GM23338 (cell line): ENCODE results near the gene LRRC63. TPM values are rescaled to one million over a fixed set of nuclear protein-coding genes. Genes with fewer than 3 reads are reported as not detected.

ENCODE experiments used
- ATAC-seq: fragments of 200-7000 bp; cut with Tn5 transposase; 3 replicates; pipeline ENCODE4 v1.9.1; 2020
- DNase-seq: peaks from one replicate; pipeline ENCODE4 v3.0.0-alpha.2; 2015; ENCODE audit warnings: low spot score
- H2AFZ ChIP-seq: fragments of 200-600 bp; sonication (generic); 2 replicates; pipeline ENCODE4 v1.8.0; 2016; ENCODE audit warnings: antibody characterized with exemption, mild to moderate bottlenecking, moderate library complexity
- H3F3A ChIP-seq: fragments of 200-600 bp; sonication (generic); replicated peaks from 2 replicates; pipeline ENCODE4 v1.8.0; 2017; ENCODE audit warnings: antibody characterized with exemption, mixed run types, low read depth
- H3K27ac ChIP-seq: fragments of 200-600 bp; sonication (generic); 2 replicates; pipeline ENCODE4 v1.6.1; 2016; ENCODE audit warnings: low read depth
- H3K27me3 ChIP-seq: fragments of 200-600 bp; sonication (generic); 2 replicates; pipeline ENCODE4 v1.8.0; 2016; ENCODE audit warnings: mild to moderate bottlenecking, mixed run types, moderate library complexity; ENCODE audit not compliant: insufficient read depth
- H3K36me3 ChIP-seq: fragments of 200-600 bp; sonication (generic); 2 replicates; pipeline ENCODE4 v1.8.0; 2016; ENCODE audit warnings: mild to moderate bottlenecking; ENCODE audit not compliant: insufficient read depth
- H3K4me1 ChIP-seq: fragments of 200-600 bp; sonication (generic); 2 replicates; pipeline ENCODE4 v1.8.0; 2016; ENCODE audit warnings: mild to moderate bottlenecking, moderate library complexity; ENCODE audit not compliant: insufficient read depth
- H3K4me2 ChIP-seq: fragments of 200-600 bp; sonication (generic); 2 replicates; pipeline ENCODE4 v1.7.1; 2017; ENCODE audit warnings: mixed run types
- H3K4me3 ChIP-seq: fragments of 200-600 bp; sonication (generic); 2 replicates; pipeline ENCODE4 v1.6.1; 2016; ENCODE audit warnings: mixed run types
- H3K79me2 ChIP-seq: fragments of 200-600 bp; sonication (generic); replicated peaks from 2 replicates; pipeline ENCODE4 v1.8.0; 2017; ENCODE audit warnings: mild to moderate bottlenecking; ENCODE audit not compliant: insufficient read depth
- H3K9me2 ChIP-seq: fragments of 200-600 bp; sonication (generic); 2 replicates; pipeline ENCODE4 v1.8.0; 2017; ENCODE audit not compliant: insufficient read depth
- H4K20me1 ChIP-seq: fragments of 200-600 bp; sonication (generic); replicated peaks from 2 replicates; pipeline ENCODE4 v1.8.0; 2017; ENCODE audit warnings: mild to moderate bottlenecking; ENCODE audit not compliant: insufficient read depth
- H3K27ac Mint-ChIP-seq: 2 replicates; pipeline ENCODE4 v1.8.0; 2020; ENCODE audit warnings: inconsistent platforms, mild to moderate bottlenecking, moderate library complexity, mixed read lengths
- H3K27me3 Mint-ChIP-seq: 3 replicates; pipeline ENCODE4 v1.8.0; 2022; ENCODE audit warnings: low read depth, mild to moderate bottlenecking, moderate library complexity, mixed read lengths, inconsistent platforms; ENCODE audit not compliant: insufficient read depth, poor library complexity
- H3K36me3 Mint-ChIP-seq: 3 replicates; pipeline ENCODE4 v1.8.0; 2021; ENCODE audit warnings: low read depth, mild to moderate bottlenecking, inconsistent platforms, moderate library complexity, mixed read lengths
- H3K4me1 Mint-ChIP-seq: 3 replicates; pipeline ENCODE4 v1.8.0; 2020; ENCODE audit warnings: mild to moderate bottlenecking, inconsistent platforms, mixed read lengths
- H3K4me3 Mint-ChIP-seq: 3 replicates; pipeline ENCODE4 v1.8.0; 2021; ENCODE audit warnings: moderate library complexity, mild to moderate bottlenecking, inconsistent platforms, mixed read lengths
- H3K9me3 Mint-ChIP-seq: 3 replicates; pipeline ENCODE4 v1.8.0; 2020; ENCODE audit warnings: moderate library complexity, mild to moderate bottlenecking, inconsistent platforms, mixed read lengths
- CREB1 ChIP-seq: fragments of 250-450 bp; sonication (Bioruptor Pico); IDR thresholded peaks from 2 replicates; pipeline ENCODE4 v1.5.0; 2020; ENCODE audit warnings: low read depth, mild to moderate bottlenecking, moderate library complexity
- EZH2 ChIP-seq: fragments of 200-600 bp; sonication (generic); IDR thresholded peaks from one replicate; pipeline ENCODE4 v1.8.0; 2017; ENCODE audit warnings: antibody characterized with exemption, mild to moderate bottlenecking, low read depth; ENCODE audit not compliant: unreplicated experiment
- NANOG ChIP-seq: IDR thresholded peaks from 2 replicates; pipeline ENCODE4 v1.6.1; 2016; ENCODE audit warnings: antibody characterized with exemption, borderline replicate concordance
- POLR2AphosphoS5 ChIP-seq: IDR thresholded peaks from 2 replicates; pipeline ENCODE4 v1.6.1; 2016; ENCODE audit warnings: antibody characterized with exemption, low read depth
- STAT1 ChIP-seq: IDR thresholded peaks from one replicate; pipeline ENCODE4 v1.6.1; 2016; ENCODE audit warnings: antibody characterized with exemption; ENCODE audit not compliant: unreplicated experiment
- ZNF114 ChIP-seq: fragments of 250-450 bp; sonication (Bioruptor Pico); IDR thresholded peaks from 2 replicates; pipeline ENCODE4 v1.5.0; 2020; ENCODE audit warnings: mild to moderate bottlenecking, moderate library complexity
- ZNF331 ChIP-seq: fragments of 250-450 bp; sonication (Bioruptor Pico); IDR thresholded peaks from 2 replicates; pipeline ENCODE4 v1.5.0; 2020; ENCODE audit warnings: low read depth, mild to moderate bottlenecking, moderate library complexity
- polyA plus RNA-seq: library from polyadenylated mRNA; unstranded; fragments of >200 nt; fragmentation: Nextera tagmentation; extraction: Ambion mirVana; gene quantifications from 2 replicates; pipeline ENCODE4 v1.2.1, GENCODE V29; 2016
- total RNA-seq: library from RNA; depleted of rRNA; stranded (reverse); fragments of >200 nt; shearing (Covaris generic); gene quantifications from 2 replicates; pipeline ENCODE4 v1.2.3, GENCODE V29; 2014
- TF ChIP-seq, protein P1 (sequence below): IDR thresholded peaks from one replicate; pipeline ENCODE4 v1.6.1; 2018; ENCODE audit warnings: antibody characterized with exemption; ENCODE audit not compliant: unreplicated experiment
- TF ChIP-seq, protein P2 (sequence below): IDR thresholded peaks from 2 replicates; pipeline ENCODE4 v1.6.1; 2016; ENCODE audit warnings: antibody characterized with exemption
- TF ChIP-seq, protein P3 (sequence below), 2 experiments: fragments of 200-600 bp in 1 of 2; sonication (generic) in 1 of 2; conservative IDR thresholded peaks; 2 replicates each; pipeline versions ENCODE4 v1.5.1 to v1.6.1; 2016 to 2017; ENCODE audit warnings: antibody characterized with exemption in 2 of 2, low read depth in 2 of 2, mild to moderate bottlenecking in 2 of 2, moderate library complexity in 1 of 2
- TF ChIP-seq, protein P4 (sequence below): fragments of 250-450 bp; sonication (Bioruptor Pico); IDR thresholded peaks from 2 replicates; pipeline ENCODE4 v1.5.0; 2020; ENCODE audit warnings: mild to moderate bottlenecking, moderate library complexity

The LRRC63 gene
- total and polyA plus RNA-seq, 2 experiments from 2014 or later, result not detected

DNA sequence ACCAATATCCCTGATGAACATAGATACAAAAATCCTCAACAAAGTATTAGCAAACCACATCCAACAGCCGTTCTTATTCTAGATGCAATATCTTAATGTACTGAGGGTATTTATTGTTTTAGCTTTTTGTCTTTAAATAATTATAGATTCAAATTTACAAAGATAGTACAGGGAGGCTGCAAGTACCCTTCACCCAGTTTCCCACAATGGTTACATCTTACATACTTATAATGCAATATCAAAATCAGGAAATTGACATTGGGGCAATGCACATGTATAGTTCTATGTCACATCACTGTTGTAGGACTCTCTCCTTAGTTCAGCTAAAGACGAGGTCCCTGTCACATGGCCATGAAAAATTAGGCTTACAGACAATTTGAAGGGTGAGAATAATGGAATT, 99.5 kb downstream of the LRRC63 start (continued):
- TF ChIP-seq, protein P1, sequence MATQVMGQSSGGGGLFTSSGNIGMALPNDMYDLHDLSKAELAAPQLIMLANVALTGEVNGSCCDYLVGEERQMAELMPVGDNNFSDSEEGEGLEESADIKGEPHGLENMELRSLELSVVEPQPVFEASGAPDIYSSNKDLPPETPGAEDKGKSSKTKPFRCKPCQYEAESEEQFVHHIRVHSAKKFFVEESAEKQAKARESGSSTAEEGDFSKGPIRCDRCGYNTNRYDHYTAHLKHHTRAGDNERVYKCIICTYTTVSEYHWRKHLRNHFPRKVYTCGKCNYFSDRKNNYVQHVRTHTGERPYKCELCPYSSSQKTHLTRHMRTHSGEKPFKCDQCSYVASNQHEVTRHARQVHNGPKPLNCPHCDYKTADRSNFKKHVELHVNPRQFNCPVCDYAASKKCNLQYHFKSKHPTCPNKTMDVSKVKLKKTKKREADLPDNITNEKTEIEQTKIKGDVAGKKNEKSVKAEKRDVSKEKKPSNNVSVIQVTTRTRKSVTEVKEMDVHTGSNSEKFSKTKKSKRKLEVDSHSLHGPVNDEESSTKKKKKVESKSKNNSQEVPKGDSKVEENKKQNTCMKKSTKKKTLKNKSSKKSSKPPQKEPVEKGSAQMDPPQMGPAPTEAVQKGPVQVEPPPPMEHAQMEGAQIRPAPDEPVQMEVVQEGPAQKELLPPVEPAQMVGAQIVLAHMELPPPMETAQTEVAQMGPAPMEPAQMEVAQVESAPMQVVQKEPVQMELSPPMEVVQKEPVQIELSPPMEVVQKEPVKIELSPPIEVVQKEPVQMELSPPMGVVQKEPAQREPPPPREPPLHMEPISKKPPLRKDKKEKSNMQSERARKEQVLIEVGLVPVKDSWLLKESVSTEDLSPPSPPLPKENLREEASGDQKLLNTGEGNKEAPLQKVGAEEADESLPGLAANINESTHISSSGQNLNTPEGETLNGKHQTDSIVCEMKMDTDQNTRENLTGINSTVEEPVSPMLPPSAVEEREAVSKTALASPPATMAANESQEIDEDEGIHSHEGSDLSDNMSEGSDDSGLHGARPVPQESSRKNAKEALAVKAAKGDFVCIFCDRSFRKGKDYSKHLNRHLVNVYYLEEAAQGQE, result no peak
- TF ChIP-seq POLR2AphosphoS5 (no peak), ZNF331 (CRISPR knock-in tag) (no peak), CREB1 (CRISPR knock-in tag) (no peak), NANOG (no peak)
- TF ChIP-seq, protein P2, sequence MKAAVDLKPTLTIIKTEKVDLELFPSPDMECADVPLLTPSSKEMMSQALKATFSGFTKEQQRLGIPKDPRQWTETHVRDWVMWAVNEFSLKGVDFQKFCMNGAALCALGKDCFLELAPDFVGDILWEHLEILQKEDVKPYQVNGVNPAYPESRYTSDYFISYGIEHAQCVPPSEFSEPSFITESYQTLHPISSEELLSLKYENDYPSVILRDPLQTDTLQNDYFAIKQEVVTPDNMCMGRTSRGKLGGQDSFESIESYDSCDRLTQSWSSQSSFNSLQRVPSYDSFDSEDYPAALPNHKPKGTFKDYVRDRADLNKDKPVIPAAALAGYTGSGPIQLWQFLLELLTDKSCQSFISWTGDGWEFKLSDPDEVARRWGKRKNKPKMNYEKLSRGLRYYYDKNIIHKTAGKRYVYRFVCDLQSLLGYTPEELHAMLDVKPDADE, result no peak

DNA sequence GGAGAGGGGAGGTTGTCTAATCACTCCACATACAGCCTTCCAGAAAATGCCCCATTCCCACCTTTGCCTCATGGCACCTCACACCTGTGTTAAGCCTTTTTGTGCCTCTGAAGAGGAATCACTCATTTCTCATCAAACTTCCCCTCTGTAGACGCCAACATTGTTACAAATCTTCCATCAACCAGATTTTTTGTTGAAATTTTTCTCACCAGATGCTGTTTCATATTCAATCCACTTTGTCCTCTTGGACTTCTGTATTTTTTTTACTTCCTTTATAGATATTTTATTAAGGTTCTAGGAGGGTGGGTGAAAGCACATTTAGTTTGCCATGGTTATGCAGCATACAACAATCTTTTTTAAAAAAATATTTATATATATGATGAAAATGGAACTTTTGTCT, 101.3 kb downstream of the LRRC63 start:
- ATAC-seq (no peak), DNase-seq (no peak)
- peaks cover 19% of the 10 kb centered on the region for H3K9me2 ChIP-seq
- no peaks in the 10 kb centered on the region for H3K4me1 ChIP-seq
- no peak overlapping the region for H2AFZ ChIP-seq
- no peak overlapping the region for H3K4me3 ChIP-seq
- no peaks in the 10 kb centered on the region for H3F3A ChIP-seq
- H3K27ac ChIP-seq, result no peak overlapping the region
- H3K27me3 ChIP-seq, result no peaks in the 10 kb centered on the region
- Mint-ChIP-seq H3K9me3 (no peaks in the 10 kb centered on the region), H3K4me3 (no peak overlapping the region), H3K36me3 (no peaks in the 10 kb centered on the region), H3K27ac (no peak overlapping the region), H3K4me1 (no peaks in the 10 kb centered on the region), H3K27me3 (peaks cover 2% of the 10 kb centered on the region)
- no peaks in the 10 kb centered on the region for H3K79me2 ChIP-seq
- H4K20me1 ChIP-seq, result no peaks in the 10 kb centered on the region
- no peaks in the 10 kb centered on the region; the same call in 1 of the 2 replicates for H3K36me3 ChIP-seq
- H3K4me2 ChIP-seq, result no peak overlapping the region
- TF ChIP-seq, protein P2, result no peak
- TF ChIP-seq STAT1, result no peak
- TF ChIP-seq, protein P3, sequence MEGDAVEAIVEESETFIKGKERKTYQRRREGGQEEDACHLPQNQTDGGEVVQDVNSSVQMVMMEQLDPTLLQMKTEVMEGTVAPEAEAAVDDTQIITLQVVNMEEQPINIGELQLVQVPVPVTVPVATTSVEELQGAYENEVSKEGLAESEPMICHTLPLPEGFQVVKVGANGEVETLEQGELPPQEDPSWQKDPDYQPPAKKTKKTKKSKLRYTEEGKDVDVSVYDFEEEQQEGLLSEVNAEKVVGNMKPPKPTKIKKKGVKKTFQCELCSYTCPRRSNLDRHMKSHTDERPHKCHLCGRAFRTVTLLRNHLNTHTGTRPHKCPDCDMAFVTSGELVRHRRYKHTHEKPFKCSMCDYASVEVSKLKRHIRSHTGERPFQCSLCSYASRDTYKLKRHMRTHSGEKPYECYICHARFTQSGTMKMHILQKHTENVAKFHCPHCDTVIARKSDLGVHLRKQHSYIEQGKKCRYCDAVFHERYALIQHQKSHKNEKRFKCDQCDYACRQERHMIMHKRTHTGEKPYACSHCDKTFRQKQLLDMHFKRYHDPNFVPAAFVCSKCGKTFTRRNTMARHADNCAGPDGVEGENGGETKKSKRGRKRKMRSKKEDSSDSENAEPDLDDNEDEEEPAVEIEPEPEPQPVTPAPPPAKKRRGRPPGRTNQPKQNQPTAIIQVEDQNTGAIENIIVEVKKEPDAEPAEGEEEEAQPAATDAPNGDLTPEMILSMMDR (conservative IDR thresholded peaks at IDR 0.05; ENCODE audit: low read depth in 2 of 2), result no peak
- no peak for TF ChIP-seq NANOG
- TF ChIP-seq ZNF114 (CRISPR knock-in tag), result no peak
- TF ChIP-seq, protein P4, sequence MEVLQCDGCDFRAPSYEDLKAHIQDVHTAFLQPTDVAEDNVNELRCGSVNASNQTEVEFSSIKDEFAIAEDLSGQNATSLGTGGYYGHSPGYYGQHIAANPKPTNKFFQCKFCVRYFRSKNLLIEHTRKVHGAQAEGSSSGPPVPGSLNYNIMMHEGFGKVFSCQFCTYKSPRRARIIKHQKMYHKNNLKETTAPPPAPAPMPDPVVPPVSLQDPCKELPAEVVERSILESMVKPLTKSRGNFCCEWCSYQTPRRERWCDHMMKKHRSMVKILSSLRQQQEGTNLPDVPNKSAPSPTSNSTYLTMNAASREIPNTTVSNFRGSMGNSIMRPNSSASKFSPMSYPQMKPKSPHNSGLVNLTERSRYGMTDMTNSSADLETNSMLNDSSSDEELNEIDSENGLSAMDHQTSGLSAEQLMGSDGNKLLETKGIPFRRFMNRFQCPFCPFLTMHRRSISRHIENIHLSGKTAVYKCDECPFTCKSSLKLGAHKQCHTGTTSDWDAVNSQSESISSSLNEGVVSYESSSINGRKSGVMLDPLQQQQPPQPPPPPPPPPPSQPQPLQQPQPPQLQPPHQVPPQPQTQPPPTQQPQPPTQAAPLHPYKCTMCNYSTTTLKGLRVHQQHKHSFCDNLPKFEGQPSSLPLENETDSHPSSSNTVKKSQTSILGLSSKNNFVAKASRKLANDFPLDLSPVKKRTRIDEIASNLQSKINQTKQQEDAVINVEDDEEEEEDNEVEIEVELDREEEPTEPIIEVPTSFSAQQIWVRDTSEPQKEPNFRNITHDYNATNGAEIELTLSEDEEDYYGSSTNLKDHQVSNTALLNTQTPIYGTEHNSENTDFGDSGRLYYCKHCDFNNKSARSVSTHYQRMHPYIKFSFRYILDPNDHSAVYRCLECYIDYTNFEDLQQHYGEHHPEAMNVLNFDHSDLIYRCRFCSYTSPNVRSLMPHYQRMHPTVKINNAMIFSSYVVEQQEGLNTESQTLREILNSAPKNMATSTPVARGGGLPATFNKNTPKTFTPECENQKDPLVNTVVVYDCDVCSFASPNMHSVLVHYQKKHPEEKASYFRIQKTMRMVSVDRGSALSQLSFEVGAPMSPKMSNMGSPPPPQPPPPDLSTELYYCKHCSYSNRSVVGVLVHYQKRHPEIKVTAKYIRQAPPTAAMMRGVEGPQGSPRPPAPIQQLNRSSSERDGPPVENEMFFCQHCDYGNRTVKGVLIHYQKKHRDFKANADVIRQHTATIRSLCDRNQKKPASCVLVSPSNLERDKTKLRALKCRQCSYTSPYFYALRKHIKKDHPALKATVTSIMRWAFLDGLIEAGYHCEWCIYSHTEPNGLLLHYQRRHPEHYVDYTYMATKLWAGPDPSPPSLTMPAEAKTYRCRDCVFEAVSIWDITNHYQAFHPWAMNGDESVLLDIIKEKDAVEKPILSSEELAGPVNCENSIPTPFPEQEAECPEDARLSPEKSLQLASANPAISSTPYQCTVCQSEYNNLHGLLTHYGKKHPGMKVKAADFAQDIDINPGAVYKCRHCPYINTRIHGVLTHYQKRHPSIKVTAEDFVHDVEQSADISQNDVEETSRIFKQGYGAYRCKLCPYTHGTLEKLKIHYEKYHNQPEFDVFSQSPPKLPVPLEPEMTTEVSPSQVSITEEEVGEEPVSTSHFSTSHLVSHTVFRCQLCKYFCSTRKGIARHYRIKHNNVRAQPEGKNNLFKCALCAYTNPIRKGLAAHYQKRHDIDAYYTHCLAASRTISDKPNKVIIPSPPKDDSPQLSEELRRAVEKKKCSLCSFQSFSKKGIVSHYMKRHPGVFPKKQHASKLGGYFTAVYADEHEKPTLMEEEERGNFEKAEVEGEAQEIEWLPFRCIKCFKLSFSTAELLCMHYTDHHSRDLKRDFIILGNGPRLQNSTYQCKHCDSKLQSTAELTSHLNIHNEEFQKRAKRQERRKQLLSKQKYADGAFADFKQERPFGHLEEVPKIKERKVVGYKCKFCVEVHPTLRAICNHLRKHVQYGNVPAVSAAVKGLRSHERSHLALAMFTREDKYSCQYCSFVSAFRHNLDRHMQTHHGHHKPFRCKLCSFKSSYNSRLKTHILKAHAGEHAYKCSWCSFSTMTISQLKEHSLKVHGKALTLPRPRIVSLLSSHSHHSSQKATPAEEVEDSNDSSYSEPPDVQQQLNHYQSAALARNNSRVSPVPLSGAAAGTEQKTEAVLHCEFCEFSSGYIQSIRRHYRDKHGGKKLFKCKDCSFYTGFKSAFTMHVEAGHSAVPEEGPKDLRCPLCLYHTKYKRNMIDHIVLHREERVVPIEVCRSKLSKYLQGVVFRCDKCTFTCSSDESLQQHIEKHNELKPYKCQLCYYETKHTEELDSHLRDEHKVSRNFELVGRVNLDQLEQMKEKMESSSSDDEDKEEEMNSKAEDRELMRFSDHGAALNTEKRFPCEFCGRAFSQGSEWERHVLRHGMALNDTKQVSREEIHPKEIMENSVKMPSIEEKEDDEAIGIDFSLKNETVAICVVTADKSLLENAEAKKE (CRISPR knock-in tag), result no peak
- no peak for TF ChIP-seq CREB1 (CRISPR knock-in tag)
- no peak for TF ChIP-seq ZNF331 (CRISPR knock-in tag)
- no peak for TF ChIP-seq EZH2
- TF ChIP-seq POLR2AphosphoS5, result no peak
